Neural progenitor cell (in vitro differentiated cells): ENCODE results near the gene KCTD11.

Experiments
- CTCF ChIP-seq: fragments of 200-600 bp; sonication (generic); IDR thresholded peaks from 2 replicates; pipeline ENCODE4 v1.5.1; 2017; ENCODE audit warnings: antibody characterized with exemption, mild to moderate bottlenecking
- EZH2 ChIP-seq: fragments of 200-600 bp; sonication (generic); IDR thresholded peaks from 2 replicates; pipeline ENCODE4 v1.6.1; 2017; ENCODE audit warnings: antibody characterized with exemption, mild to moderate bottlenecking, moderate library complexity
- EZH2phosphoT487 ChIP-seq: fragments of 200-600 bp; sonication (generic); IDR thresholded peaks from 2 replicates; pipeline ENCODE4 v1.6.1; 2017; ENCODE audit warnings: antibody characterized with exemption

DNA sequence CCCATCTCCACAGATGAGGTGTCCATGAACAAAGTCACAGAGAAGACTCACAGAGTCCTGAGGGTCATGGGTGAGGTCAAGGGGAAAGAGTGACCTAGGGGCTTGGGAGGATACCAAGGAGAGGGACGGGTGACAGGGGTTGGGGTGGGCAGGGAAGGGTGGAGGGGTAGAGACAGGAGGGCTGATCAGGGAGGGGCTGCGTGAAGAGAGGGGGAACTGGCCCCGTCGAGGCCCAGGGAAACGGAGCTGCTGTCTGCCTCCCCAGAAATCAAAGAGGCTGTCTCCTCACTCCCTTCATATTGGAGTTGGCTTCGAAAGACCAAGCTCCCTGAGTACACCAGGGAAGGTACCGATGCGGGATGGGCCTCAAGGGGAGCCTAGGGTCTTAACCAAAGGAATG, 3.6 kb downstream of the KCTD11 start:
- TF ChIP-seq EZH2 (no peak), CTCF (no peak), EZH2phosphoT487 (no peak)
